Measurements from ENCODE around the gene ECHDC3. TPM values are rescaled to one million over a fixed set of nuclear protein-coding genes. Genes with fewer than 3 reads are reported as not detected.

Gene ECHDC3
- total and polyA plus RNA-seq, 2 of the 4 experiments (the other 2 are of a cell fraction), result 4.3 to 5.0 TPM

DNA sequence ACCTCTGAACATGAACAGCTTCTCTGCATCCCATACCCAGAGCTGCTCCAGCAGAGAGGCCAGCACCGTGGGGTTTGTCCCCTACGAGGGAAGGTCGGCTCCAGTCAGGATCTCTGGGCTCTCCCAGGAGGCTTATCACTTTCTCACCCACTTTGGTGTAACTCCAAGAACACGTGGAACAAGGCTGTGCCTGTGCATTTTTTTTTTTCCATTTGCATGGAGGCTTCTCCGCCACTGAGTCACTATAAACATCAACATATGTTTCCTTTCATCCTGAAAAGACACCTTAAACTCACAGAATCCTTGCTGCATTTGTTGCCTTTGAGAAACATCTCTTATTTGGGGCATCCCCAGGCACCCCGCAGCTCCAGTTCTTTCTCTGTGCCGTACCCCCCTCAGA, 29.4 kb upstream of the ECHDC3 start:
- Histone ChIP-seq H2BK20ac (ENCODE audit: low read depth, low read length) (no peak overlapping the region), H3K9me1 (ENCODE audit: insufficient read depth, low read length) (no peaks in the 10 kb centered on the region), H3K9ac (ENCODE audit: low read depth, low read length) (no peak overlapping the region), H2BK120ac (ENCODE audit: low read depth, low read length) (no peak overlapping the region), H3K23ac (ENCODE audit: low read depth, low read length) (no peak overlapping the region), H3K4me1 (ENCODE audit: control insufficient read depth, insufficient read depth, low read length) (0 out of 2 replicates have a peak, but pooled peaks cover 2% of the 10 kb centered on the region), H2BK15ac (ENCODE audit: low read depth, low read length) (no peak overlapping the region), H4K8ac (ENCODE audit: low read depth in 2 of 2, low read length in 2 of 2) (no peak overlapping the region), H2AK9ac (replicated peaks; ENCODE audit: low read depth, low read length, poor library complexity) (no peak overlapping the region), H4K20me1 (ENCODE audit: insufficient read depth, low read length) (no peaks in the 10 kb centered on the region), H3K27me3 (ENCODE audit: control insufficient read depth, insufficient read depth, low read length) (peaks cover 16% of the 10 kb centered on the region; the same call in 1 of the 2 replicates), H3K9me3 (ENCODE audit: control insufficient read depth, insufficient read depth, low read length) (peaks cover 3% of the 10 kb centered on the region; the same call in 1 of the 2 replicates), H3K56ac (ENCODE audit: extremely low read depth, insufficient read depth, low read length) (no peak overlapping the region), H4K5ac (ENCODE audit: low read depth, low read length) (no peak overlapping the region), H3K27ac (ENCODE audit: insufficient read depth, low read length) (no peak overlapping the region), H3K79me1 (ENCODE audit: low read depth in 1 of 2, low read length in 2 of 2) (no peaks in the 10 kb centered on the region), H2AFZ (replicated peaks; ENCODE audit: low read length, poor library complexity) (no peak overlapping the region), H3K4ac (ENCODE audit: low read depth, low read length) (no peak overlapping the region), H3K14ac (replicated peaks; ENCODE audit: low read depth, low read length) (no peak overlapping the region), H3K18ac (ENCODE audit: low read depth, low read length) (no peak overlapping the region), H3K4me2 (ENCODE audit: low read depth, low read length) (no peak overlapping the region), H2AK5ac (ENCODE audit: low read depth, low read length) (no peak overlapping the region), H3K4me3 (ENCODE audit: insufficient read depth, low read depth, low read length) (no peak overlapping the region), H2BK5ac (ENCODE audit: low read depth, low read length, poor library complexity, severe bottlenecking) (no peak overlapping the region), H4K91ac (ENCODE audit: insufficient read depth, low read depth, low read length) (no peak overlapping the region), H3K36me3 (ENCODE audit: control insufficient read depth, insufficient read depth, low read length) (no peaks in the 10 kb centered on the region)
- dilution Hi-C loops (cut with HindIII; ENCODE audit: low sequenced_read_pairs, unreplicated experiment), result no loop called here
- CTCF ChIA-PET, result no interaction called here
- WGBS, 2 experiments (ENCODE audit: extremely low coverage in 2 of 2, insufficient read length in 1 of 2), result 25% methylated on average over 4 of the region's 7 CpGs; no CpG with 5 or more reads in 1 of the 2 experiments
- in situ Hi-C loops (cut with MboI; ENCODE audit: low sequenced_read_pairs), result no loop called here
- intact Hi-C loops (cut with micrococcal nuclease), result no loop called here
- TF ChIP-seq CEBPB (IDR thresholded peaks at IDR 0.05; ENCODE audit: low read depth, low read length) (no peak), FOS (IDR thresholded peaks at IDR 0.05; ENCODE audit: low read depth, low read length) (no peak), MAZ (IDR thresholded peaks at IDR 0.05; ENCODE audit: borderline replicate concordance, low read depth, low read length) (no peak), MXI1 (IDR thresholded peaks at IDR 0.05; ENCODE audit: borderline replicate concordance, low read depth, low read length) (no peak), POLR2A (IDR thresholded peaks at IDR 0.05; ENCODE audit: low read depth, low read length) (no peak), NFE2L2 (IDR thresholded peaks at IDR 0.05; ENCODE audit: low read depth, low read length) (no peak), CHD1 (IDR thresholded peaks at IDR 0.05; ENCODE audit: low read depth, low read length) (no peak), MAFK (IDR thresholded peaks at IDR 0.05; ENCODE audit: low read depth, low read length) (no peak), RFX5 (IDR thresholded peaks at IDR 0.05; ENCODE audit: low read depth, low read length) (no peak), CTCF (conservative IDR thresholded peaks at IDR 0.05; ENCODE audit: low read depth, low read length) (no peak)
- TF ChIP-seq, protein P1, sequence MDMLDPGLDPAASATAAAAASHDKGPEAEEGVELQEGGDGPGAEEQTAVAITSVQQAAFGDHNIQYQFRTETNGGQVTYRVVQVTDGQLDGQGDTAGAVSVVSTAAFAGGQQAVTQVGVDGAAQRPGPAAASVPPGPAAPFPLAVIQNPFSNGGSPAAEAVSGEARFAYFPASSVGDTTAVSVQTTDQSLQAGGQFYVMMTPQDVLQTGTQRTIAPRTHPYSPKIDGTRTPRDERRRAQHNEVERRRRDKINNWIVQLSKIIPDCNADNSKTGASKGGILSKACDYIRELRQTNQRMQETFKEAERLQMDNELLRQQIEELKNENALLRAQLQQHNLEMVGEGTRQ (IDR thresholded peaks at IDR 0.05; ENCODE audit: low read depth, low read length), result no peak
- DNase-seq (peak; percentile 27), ATAC-seq (ENCODE audit: low read depth) (peak; percentile 14; the same call in 1 of the 2 replicates)
- BruUV-seq (replicated peaks), result no TSS peak
- POLR2A ChIA-PET (ENCODE audit: unreplicated experiment), result no interaction called here

All from IMR-90 (cell line).